Stimulated activated CD8-positive, alpha-beta memory T cell treated with anti-CD3 and anti-CD28 coated beads, Interleukin-7, amount 100 ng/mL, for 1 hour (primary cell): Measurements from ENCODE around the gene INTS13.
"Not testable (repeated sequence)": the region's sequence is repeated elsewhere in the genome, so short reads cannot be mapped to it uniquely, and the experiment has no call there.

Source experiments
- DNase-seq, 2 donors: peaks; one replicate each; pipeline ENCODE4 v3.0.0-alpha.2; 2020; ENCODE audit warnings: low read depth in 2 of 2

The INTS13 gene

GRCh38 chr12:26870491-26871419, 67.0 kb downstream of the INTS13 start:
- no peak for DNase-seq

GRCh38 chr12:26869908-26870459, 67.8 kb downstream of the INTS13 start:
- no peak for DNase-seq

- DNase-seq: no peak
Observed at GRCh38 chr12:26869104-26869494, 68.7 kb downstream of the INTS13 start.

- no peak for DNase-seq
Observed at GRCh38 chr12:26868447-26869103, 69.2 kb downstream of the INTS13 start.

GRCh38 chr12:26867080-26867479, 70.7 kb downstream of the INTS13 start:
- DNase-seq: no peak

GRCh38 chr12:26863515-26863914, 74.3 kb downstream of the INTS13 start:
- no peak for DNase-seq

GRCh38 chr12:26862787-26863186, 75.0 kb downstream of the INTS13 start:
- not testable (repeated sequence) for DNase-seq

GRCh38 chr12:26861690-26862089, 76.1 kb downstream of the INTS13 start:
- no peak for DNase-seq

GRCh38 chr12:26857465-26858176, 80.2 kb downstream of the INTS13 start:
- DNase-seq: no peak

GRCh38 chr12:26855337-26855736, 82.4 kb downstream of the INTS13 start:
- no peak for DNase-seq
